Measurements from ENCODE around the gene PDZD7. TPM values are rescaled to one million over a fixed set of nuclear protein-coding genes. Genes with fewer than 3 reads are reported as not detected.
A peak's percentile ranks its signal among the peaks of the same experiment; 100 is the strongest.

Gene PDZD7
- total and polyA plus RNA-seq, 2 donors (not counting 3 experiments of a cell fraction or from before 2014, with no cell fraction given) = 0.41 to 1.6 TPM

DNA sequence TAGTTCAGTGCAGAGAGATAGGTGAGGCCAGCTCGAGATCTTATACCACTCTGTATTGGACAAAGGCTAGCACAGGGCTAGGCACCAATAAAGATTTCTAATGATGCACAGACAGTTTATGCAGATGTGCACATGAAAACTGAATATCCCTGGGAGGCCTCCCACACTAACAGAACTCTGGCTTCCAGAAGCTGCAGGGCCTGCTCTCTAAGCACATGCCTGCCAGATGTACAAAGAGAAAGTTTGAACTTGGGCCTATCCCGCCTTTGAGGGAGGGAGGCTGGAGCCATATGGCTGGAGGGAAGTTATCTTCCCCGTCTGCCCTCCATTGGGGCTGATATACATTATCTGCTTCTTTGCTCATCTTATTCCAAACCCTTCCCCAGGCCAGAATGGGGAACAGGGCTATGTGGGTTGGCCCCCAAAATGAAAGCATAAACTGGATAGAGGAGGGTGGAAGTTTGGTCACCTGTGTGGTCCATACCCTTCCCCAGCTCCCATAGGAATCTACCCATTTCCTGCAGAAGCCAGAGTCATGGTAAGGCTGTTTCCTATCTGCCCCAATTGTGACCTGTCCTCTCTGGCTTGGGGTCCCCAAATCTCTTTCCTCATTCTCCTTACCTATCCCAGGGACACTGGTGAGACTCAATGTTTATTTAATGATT lies 34.7 kb upstream of the PDZD7 start:
- no peaks in the 10 kb centered on the region for H3K9me3 ChIP-seq (replicated peaks; ENCODE audit: control insufficient read depth, insufficient read depth, low read length)
- no peaks in the 10 kb centered on the region for H3K36me3 ChIP-seq (ENCODE audit: control insufficient read depth in 2 of 2, extremely low read depth in 1 of 2, insufficient read depth in 2 of 2, low read length in 2 of 2)
- no peak overlapping the region for H3K9ac ChIP-seq (replicated peaks; ENCODE audit: extremely low read depth, insufficient read depth, low read length)
- no peaks in the 10 kb centered on the region for H3K9me1 ChIP-seq (replicated peaks; ENCODE audit: control insufficient read depth, extremely low read depth, insufficient read depth, low read length)
- no peaks in the 10 kb centered on the region for H4K20me1 ChIP-seq (replicated peaks; ENCODE audit: control insufficient read depth, extremely low read depth, insufficient read depth, low read length)
- peak overlapping the region; percentile 77 for H2AFZ ChIP-seq (ENCODE audit: low read depth, low read length)
- no peak overlapping the region for H3K27ac ChIP-seq (ENCODE audit: insufficient read depth, low read depth, low read length)
- POLR2A ChIA-PET = no interaction called here
- no TSS peak for BruUV-seq (replicated peaks)
- H3K27me3 ChIP-seq (ENCODE audit: control insufficient read depth in 2 of 2, insufficient read depth in 2 of 2, low read length in 2 of 2) = no peaks in the 10 kb centered on the region
- TF ChIP-seq MYC (IDR thresholded peaks at IDR 0.05; ENCODE audit: low read depth, low read length) = no peak
- no peak for TF ChIP-seq EZH2 (IDR thresholded peaks at IDR 0.05; ENCODE audit: borderline replicate concordance, low read depth, low read length, severe bottlenecking)
- TF ChIP-seq JUN (IDR thresholded peaks at IDR 0.05; ENCODE audit: borderline replicate concordance, insufficient read depth, insufficient read length, low read depth) = no peak
- TF ChIP-seq MAX (IDR thresholded peaks at IDR 0.05; ENCODE audit: insufficient read depth, insufficient read length) = no peak
- TF ChIP-seq, protein P1, sequence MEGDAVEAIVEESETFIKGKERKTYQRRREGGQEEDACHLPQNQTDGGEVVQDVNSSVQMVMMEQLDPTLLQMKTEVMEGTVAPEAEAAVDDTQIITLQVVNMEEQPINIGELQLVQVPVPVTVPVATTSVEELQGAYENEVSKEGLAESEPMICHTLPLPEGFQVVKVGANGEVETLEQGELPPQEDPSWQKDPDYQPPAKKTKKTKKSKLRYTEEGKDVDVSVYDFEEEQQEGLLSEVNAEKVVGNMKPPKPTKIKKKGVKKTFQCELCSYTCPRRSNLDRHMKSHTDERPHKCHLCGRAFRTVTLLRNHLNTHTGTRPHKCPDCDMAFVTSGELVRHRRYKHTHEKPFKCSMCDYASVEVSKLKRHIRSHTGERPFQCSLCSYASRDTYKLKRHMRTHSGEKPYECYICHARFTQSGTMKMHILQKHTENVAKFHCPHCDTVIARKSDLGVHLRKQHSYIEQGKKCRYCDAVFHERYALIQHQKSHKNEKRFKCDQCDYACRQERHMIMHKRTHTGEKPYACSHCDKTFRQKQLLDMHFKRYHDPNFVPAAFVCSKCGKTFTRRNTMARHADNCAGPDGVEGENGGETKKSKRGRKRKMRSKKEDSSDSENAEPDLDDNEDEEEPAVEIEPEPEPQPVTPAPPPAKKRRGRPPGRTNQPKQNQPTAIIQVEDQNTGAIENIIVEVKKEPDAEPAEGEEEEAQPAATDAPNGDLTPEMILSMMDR (IDR thresholded peaks at IDR 0.05; ENCODE audit: extremely low read depth in 1 of 2, insufficient read depth in 1 of 2, low read depth in 1 of 2, low read length in 2 of 2) = no peak
- no peak for TF ChIP-seq GATA2 (IDR thresholded peaks at IDR 0.05; ENCODE audit: insufficient read depth, insufficient read length, low read depth, low read length)
- DNase-seq (ENCODE audit: low read depth, low spot score) (no peak), FAIRE-seq (no peak)
- intact Hi-C loops (cut with micrococcal nuclease) (loop anchor here (1.0 to 5.0 kb wide), 3 partner anchors 24 to 46 kb away; partner anchors contain the start of genes PDZD7 and SFXN3), dilution Hi-C loops (cut with MboI; ENCODE audit: extremely low pct_ligation_motif_present, low sequenced_read_pairs) (no loop called here)
- H3K4me2 ChIP-seq (ENCODE audit: insufficient read depth, low read length) = peak overlapping the region; percentile 71
- H3K4me1 ChIP-seq (ENCODE audit: control insufficient read depth, extremely low read depth, insufficient read depth, low read length) = peaks cover 41% of the 10 kb centered on the region
- CTCF ChIA-PET = interaction anchor here (0.9 to 13.1 kb wide), 5 partner anchors 10 to 76 kb away, joined by 3 to 290 read pairs (median 6); no protein-coding TSS in a partner anchor
- peak overlapping the region in 1 of 3 experiments; percentile 4 for H3K4me3 ChIP-seq (replicated peaks in 1 of 3; ENCODE audit: insufficient read depth in 1 of 3, low read depth in 1 of 3, low read length in 3 of 3)
- H3K79me2 ChIP-seq (ENCODE audit: control insufficient read depth, insufficient read depth, low read length) = no peaks in the 10 kb centered on the region

Measured in endothelial cell of umbilical vein (primary cell).